NCI-H82 treated with DMSO at 0.1 percent for 48 hours (cell line): Measurements from ENCODE around the gene MVB12B.

Source experiments
- DNase-seq: peaks from one replicate; lab custom pipeline; 2025; ENCODE audit not compliant: unreplicated experiment; lab: John Stamatoyannopoulos, UW

Gene MVB12B

GRCh38 chr9:126514037-126514821, 187.6 kb downstream of the MVB12B start:
- DNase-seq, result peak; percentile 17

- DNase-seq, result no peak
Measured at GRCh38 chr9:126515001-126515872, 188.6 kb downstream of the MVB12B start.

GRCh38 chr9:126515873-126516505, 189.4 kb downstream of the MVB12B start:
- DNase-seq, result no peak

GRCh38 chr9:126516561-126516935, 189.9 kb downstream of the MVB12B start:
- no peak for DNase-seq

GRCh38 chr9:126516936-126517832, 190.6 kb downstream of the MVB12B start:
- DNase-seq, result no peak

GRCh38 chr9:126517833-126518356, 191.3 kb downstream of the MVB12B start:
- peak; percentile 16 for DNase-seq

- DNase-seq, result no peak
Measured at GRCh38 chr9:126518763-126519162, 192.1 kb downstream of the MVB12B start.

GRCh38 chr9:126519660-126520420, 193.2 kb downstream of the MVB12B start:
- no peak for DNase-seq

- DNase-seq, result no peak
Measured at GRCh38 chr9:126520453-126520852, 193.8 kb downstream of the MVB12B start.

GRCh38 chr9:126521089-126521488, 194.5 kb downstream of the MVB12B start:
- no peak for DNase-seq

GRCh38 chr9:126521551-126521950, 194.9 kb downstream of the MVB12B start:
- DNase-seq, result no peak

GRCh38 chr9:126521976-126522590, 195.5 kb downstream of the MVB12B start:
- DNase-seq, result no peak

GRCh38 chr9:126522612-126523356, 196.2 kb downstream of the MVB12B start:
- no peak for DNase-seq

GRCh38 chr9:126523611-126524111, 197.0 kb downstream of the MVB12B start:
- DNase-seq, result no peak

GRCh38 chr9:126524353-126525077, 197.9 kb downstream of the MVB12B start:
- no peak for DNase-seq

GRCh38 chr9:126526218-126527108, 199.8 kb downstream of the MVB12B start:
- no peak for DNase-seq
